NCI-H1092 treated with DMSO at 0.1 percent for 48 hours (cell line): ENCODE data around the gene SMLR1.
"Not testable (repeated sequence)": the region's sequence is repeated elsewhere in the genome, so short reads cannot be mapped to it uniquely, and the experiment has no call there.

ENCODE experiments used
- DNase-seq: peaks from one replicate; lab custom pipeline; 2025; lab: John Stamatoyannopoulos, UW

SMLR1 gene

GRCh38 chr6:130827247-130828149 lies at the start of gene SMLR1:
SMLR1 (plus strand) TSS chr6:130827406; CDS start chr6:130827414, 8 bp downstream.
- DNase-seq, result no peak

- no peak for DNase-seq
These were observed 48.1 kb upstream of the SMLR1 start for GRCh38 chr6:130778946-130779657.

GRCh38 chr6:130779658-130780033 lies 47.6 kb upstream of the SMLR1 start:
- DNase-seq, result no peak

- no peak for DNase-seq
These were observed 47.1 kb upstream of the SMLR1 start for GRCh38 chr6:130780122-130780521.

GRCh38 chr6:130781557-130781956 lies 45.6 kb upstream of the SMLR1 start:
- no peak for DNase-seq

- DNase-seq, result no peak
These were observed 43.6 kb upstream of the SMLR1 start for GRCh38 chr6:130783416-130784107.

GRCh38 chr6:130787726-130788500 lies 39.3 kb upstream of the SMLR1 start:
- no peak for DNase-seq

GRCh38 chr6:130788954-130789353 lies 38.3 kb upstream of the SMLR1 start:
- no peak for DNase-seq

GRCh38 chr6:130794010-130794697 lies 33.1 kb upstream of the SMLR1 start:
- DNase-seq, result no peak

- DNase-seq, result no peak
These were observed 32.5 kb upstream of the SMLR1 start for GRCh38 chr6:130794738-130795137.

- DNase-seq, result no peak
These were observed 30.8 kb upstream of the SMLR1 start for GRCh38 chr6:130796313-130796905.

- no peak for DNase-seq
These were observed 30.1 kb upstream of the SMLR1 start for GRCh38 chr6:130797061-130797460.

GRCh38 chr6:130801368-130801767 lies 25.8 kb upstream of the SMLR1 start:
- not testable (repeated sequence) for DNase-seq

GRCh38 chr6:130810307-130811030 lies 16.7 kb upstream of the SMLR1 start:
- DNase-seq, result no peak

GRCh38 chr6:130811932-130812331 lies 15.3 kb upstream of the SMLR1 start:
- DNase-seq, result no peak

GRCh38 chr6:130814506-130814905 lies 12.7 kb upstream of the SMLR1 start:
- DNase-seq, result no peak

GRCh38 chr6:130815200-130816071 lies 11.8 kb upstream of the SMLR1 start:
- DNase-seq, result no peak

- DNase-seq, result no peak
These were observed 4.5 kb upstream of the SMLR1 start for GRCh38 chr6:130822736-130823135.
